HG03520 (cell line): ENCODE measurements around the gene MAP6.
"Not testable (repeated sequence)": the region's sequence is repeated elsewhere in the genome, so short reads cannot be mapped to it uniquely, and the experiment has no call there.

Source experiments
- ATAC-seq: cut with Tn5 transposase; IDR thresholded peaks from one replicate; pipeline ENCODE4 v1.9.1; 2021; ENCODE audit warnings: mild to moderate bottlenecking, moderate library complexity; ENCODE audit not compliant: unreplicated experiment

MAP6 gene

DNA sequence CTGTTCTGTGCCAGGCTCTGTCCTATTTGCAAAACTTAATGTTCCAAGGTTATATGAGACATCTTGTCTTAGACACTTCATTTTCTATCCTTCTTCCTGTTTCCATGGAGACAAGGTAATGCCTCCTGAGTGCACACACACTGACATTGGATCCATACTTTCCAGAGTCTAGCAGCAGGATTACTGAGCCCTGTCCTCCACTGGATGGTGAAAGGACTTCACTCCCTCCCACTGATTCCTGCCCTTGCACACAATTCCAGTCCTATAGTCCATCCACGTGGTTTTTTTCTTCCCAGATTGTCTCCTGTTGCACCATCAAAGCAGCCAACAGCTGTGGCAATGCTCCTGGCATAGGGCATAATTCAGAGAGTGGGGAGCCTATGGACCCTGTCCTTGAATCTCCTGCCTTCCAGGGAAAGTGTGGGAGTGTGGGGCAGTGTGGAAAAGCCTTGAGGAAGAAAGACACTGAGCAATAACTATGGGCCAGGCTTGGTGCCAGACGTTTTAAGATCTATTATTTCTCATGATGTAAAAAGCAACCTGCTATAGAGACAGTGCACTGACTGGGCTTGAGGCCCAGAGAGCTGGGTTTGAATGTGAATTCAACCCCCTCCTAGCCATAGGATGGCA, 75.4 kb downstream of the MAP6 start:
- ATAC-seq = no peak

DNA sequence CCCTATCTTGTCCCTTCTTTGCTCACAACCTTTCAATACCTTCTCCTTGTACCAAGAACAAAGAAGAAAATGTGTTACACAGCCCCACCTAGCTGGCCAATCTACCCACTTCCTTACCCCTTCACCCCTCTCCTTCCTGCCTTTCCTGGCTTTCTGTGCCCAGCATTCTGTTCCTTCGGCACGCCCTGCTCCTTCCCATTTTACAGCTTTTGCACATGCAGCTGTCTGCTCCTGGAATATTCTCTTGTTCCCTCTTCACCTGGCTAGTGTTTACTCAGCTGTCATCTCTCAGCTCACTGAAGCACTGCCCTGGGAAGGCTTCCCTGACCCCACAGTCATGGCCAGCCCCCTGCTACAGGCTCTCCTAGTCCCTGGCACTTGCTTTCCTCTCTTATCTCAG, 76.1 kb downstream of the MAP6 start:
- ATAC-seq = no peak

DNA sequence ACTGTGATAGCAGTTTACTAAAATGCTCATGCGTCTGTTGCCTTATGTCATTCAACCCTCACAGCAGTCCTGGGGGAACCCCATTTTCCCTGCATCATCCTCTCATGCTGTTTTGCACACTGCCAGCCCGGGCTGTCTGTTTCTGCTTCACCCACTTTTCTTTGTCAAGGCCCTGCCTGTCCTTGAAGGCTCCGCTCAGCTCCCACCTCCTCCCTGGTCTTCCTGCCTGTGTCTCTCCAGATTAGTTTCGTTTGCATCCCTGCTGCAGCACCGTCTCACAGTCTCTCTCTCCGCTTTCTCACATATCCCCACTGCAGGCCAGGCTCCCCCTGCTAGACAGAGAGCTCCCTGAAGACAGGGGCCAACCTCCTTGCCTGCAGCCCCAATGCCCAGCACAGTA, 76.9 kb downstream of the MAP6 start:
- no peak for ATAC-seq

DNA sequence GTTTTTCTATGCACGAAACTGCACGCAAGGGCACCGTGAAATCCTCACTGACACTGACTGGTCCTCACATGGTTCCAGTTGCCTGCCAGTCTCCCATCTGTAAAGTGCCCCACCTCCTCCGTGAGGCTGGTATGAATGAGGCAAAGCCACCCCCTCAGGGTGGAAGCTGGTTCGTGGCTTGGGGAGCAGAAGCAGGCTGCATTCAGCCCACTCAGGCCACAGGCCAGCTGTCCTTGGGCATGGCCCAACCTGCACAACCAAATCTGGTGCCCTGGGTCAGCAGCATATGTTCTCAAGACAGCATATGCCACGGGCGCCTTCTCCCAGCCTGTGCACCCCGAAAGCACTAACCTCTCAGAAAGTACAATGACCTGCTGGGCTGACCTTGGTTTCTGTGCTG, 77.5 kb downstream of the MAP6 start:
- ATAC-seq = no peak

DNA sequence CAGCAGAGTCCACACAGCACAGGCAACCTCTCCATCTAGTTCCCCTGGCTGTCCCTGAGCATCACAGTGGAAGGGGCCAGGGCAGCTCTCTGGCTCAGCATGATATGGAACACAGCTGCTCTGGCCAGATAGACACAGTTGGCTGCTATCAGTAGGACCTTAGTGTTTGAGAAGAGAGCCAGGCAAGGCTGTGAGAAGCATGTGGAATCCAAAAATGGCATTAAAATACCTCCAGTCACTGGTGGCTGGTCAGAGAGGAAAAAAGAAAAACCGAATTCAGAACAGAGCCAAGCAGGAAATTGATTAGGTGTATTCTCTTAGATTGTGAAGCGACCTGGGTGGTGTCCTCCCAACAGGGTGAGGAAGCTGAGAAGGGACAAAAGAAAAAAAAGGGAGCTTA, 78.9 kb downstream of the MAP6 start:
- no peak for ATAC-seq

DNA sequence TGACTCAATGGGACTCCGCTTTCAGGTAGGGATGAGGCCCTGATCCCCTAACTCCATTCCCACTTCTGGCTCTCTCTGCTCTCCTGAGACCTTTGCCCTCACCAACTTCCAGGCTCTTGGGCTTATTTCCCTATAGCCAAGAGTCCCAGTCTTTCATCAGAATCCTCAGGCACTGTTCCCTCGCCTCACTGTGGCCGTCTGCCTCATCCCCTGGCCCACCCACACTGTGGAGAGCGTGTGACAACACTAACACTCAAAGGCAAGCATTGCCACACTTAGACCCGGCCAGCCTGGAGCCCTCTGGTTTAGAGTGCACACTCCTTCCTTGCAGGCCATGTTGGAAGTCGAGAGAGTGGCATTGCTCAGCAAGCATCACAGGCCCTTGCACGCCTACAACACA, 79.8 kb downstream of the MAP6 start:
- ATAC-seq = no peak

DNA sequence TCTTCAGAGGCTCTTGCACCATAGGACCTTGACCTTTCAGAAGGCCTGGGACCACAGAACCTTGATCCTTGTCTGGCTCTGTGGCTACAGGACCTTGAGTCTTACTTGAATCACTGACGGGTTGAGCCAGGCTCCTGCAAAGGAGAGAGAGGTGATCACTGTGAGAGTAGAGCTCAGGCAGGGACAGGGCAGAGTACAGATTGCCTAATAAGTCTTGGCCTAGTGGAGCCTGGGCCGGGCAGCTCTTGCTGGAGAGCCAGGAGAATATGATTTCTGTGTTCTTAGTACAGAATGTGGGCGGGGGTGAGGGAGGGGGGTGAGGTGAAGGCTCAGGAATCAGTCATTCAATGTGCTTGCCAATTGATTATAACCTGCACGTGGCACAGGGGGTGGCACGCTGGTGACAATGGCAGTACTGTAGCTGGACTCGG, 80.8 kb downstream of the MAP6 start:
- no peak for ATAC-seq

DNA sequence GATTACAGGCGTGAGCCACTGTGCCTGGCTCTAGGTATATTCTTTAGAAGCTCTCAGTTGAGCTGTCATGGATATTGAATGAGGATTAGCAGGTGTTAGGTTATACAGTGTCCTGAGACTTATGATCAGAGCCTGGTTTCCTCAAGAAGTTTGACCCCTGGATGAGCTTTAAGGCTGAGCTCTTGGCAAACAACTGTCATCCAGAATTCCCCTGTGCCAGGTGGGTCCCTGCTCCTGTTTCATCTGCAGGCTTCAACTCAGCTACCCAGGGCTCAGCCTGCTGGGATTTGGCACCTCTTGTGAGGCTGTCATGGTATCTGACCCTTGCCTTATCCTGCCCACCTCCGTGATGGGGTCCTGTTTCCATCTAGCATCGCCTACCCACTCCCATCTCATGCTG, 82.4 kb downstream of the MAP6 start:
- no peak for ATAC-seq

DNA sequence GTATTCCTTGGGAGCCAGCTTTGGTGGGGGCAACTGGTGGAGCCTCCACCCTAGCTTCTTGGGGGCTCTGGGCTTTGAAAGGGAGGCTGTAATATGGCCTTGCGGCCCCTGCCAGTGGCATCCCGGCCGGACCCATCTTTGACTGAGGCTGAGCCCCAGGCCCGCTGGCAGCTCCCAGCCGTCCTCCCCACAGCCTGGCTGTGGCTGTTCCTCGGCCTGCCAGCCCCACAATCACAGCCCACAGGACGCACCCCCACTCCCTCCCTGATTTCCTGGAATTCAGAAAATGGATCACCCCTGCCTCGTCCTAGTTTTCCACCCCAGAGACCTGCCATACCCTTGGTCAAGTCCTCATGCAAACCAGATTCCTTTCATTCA, 83.6 kb downstream of the MAP6 start:
- ATAC-seq = no peak

DNA sequence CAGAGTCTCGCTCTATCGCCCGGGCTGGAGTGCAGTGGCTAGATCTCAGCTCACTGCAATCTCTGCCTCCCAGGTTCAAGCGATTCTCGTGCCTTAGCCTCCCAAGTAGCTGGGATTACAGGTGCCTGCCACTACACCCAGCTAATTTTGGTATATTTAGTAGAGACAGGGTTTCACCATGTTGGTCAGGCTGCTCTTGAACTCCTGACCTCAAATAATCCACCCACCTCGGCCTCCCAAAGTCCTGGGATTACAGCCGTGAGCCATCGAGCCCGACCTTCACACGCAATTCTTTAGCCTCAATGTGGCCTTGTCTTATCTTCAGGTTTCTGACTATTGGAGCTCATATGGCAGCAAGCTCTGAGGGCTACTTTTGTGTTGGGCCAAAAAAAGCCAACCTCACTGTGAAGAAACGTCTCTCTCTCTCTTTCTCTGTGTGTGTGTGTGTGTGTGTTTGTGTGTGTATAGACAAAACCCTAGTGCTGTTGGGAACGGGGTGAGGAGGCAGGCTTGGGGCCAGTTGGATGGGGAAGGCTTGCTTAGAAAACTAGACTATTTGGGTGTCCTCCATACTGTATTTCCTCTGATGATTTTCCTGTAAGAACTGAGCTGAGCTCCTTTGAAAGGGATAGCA, 84.1 kb downstream of the MAP6 start:
- ATAC-seq = not testable (repeated sequence)

DNA sequence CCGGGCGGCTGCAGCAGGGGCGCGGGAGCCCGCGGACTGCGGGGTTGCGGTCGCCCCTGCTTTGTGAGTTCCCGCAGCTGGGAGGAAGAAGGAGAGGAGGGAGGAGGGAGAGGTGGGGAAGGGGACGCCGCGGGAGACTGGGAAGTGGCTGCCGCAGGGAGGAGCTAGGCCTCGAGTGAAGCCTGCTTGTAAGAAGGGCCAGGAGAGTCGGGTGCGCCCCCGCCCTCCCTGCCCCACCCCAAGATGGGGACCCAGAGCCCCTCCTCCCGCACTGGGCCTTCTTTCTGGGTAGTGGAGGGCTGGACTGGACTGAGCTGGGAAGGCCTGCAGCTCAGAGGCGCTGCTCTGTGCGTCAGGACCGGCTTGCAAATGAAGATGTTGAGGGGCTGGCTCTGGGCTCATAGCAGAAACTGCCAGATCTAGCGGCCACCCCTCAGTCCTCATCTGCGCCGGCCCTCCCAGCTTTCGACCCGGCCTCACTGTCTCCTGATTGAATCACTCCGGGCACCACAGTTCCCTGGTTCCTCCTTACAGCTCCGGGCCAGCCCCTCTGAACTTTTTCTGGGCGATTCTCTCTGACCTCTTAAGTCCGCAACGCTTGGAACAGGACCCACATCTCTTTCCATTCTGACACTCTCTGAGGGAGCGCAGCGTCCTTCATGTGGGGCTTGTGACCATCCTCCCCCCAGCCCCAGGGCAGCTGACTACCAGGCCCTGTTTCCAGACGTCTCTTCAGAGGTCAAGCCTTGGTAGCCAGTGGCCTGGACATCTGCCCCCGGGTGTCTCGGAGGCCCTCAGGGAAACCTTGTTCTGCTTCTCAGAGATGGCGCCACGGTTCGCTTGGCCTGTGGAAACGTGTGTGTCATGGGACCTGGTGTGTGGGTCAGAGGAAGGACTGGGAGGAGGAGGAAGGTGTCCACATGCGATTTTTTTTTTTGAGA, 84.8 kb downstream of the MAP6 start:
- ATAC-seq = no peak

DNA sequence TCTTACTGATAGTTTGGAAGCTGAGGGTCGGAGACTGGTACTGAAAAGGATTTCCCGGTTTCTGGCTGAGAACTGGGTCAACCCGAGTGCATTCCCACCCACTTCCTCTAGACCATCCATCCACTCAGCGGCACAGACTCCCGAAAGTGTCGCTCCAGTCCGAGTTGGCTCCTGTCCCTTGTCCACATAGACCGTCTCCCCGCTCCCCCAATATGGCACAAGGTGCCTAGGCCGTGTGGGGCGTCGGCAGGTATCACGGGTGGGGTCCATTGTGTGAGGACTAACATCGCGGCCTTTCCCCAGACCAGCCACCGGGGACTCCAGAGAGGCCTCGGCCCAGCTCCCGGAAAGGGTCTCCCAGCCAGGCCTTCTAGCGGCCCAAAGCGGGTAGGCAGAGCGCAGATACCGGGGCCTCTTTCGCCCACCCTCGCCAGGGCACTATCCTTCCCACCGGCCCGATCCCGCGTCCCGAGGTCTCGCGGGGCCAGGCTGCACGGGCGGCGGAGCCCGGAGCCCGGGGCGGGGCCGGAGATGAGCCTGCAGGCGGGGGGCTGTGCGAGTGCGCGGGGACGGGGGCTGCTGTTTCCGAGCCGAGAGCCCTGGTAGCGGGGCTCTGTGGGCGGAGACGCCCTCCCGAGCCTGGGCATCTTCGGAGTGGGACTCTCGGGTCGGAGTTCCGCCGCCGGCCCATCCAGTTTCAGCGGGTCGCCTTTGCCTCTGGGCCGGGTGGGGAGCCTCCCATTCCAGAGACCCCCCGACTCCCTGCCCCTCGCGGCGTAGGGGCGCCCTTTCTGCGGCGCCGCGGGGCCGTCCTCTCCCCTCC, 85.7 kb downstream of the MAP6 start:
- peak; percentile 69 for ATAC-seq

DNA sequence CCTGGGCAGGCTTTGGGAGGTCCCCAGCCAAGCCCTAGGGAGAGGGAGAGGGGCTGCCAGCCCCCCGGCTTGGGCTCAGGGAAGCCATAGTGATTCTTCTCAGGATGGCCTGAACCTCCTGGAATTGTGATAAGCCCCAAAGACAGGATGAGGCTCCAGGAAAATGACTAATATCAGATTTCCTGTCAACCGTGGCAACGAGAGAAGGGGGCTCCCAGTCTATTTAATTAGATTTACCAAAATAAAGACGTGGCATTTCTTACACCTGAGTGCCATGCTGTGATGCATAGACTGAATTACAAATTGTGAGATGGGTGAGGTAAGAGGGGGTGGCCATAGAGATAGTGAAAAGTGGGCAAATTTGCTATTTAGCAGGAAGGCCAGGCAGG, 86.3 kb downstream of the MAP6 start:
- ATAC-seq = no peak

DNA sequence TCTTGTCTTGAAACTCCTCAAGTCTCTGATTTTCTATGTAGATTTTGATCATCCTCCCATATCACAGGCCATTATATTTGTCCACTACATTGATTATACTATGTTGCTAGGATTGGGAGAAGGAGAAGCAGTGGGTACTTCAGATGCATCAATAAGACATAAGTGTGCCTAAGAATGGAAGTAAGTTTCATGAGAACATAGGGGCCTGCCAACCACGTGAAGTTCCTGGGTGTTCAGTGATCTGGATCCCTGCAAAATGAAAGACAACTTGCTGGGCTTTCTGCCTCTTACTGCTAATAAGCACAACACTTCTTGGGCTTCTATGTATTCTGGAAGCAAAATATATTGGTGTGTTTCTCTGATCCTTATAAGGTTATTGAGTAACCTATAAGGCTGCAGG, 89.0 kb downstream of the MAP6 start:
- no peak for ATAC-seq

DNA sequence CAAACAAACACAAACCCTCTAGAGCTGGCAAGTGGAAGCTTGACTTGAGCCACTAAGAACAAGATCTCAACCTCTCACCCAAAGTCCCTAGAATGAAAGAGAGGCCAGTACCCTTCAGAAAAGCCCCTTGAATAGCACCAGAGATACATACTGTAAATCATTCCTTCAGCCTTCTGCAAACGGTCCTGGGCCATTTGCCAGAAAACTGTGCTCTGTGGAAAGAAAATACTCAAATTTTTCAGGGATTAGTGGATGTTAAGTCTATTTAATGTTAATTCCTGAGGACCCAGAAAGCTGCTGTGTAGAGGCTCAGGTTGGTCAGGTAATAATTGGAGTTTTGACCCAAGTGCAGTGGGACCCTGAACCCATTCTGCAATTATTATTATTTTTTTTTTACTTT, 89.9 kb downstream of the MAP6 start:
- ATAC-seq = no peak

DNA sequence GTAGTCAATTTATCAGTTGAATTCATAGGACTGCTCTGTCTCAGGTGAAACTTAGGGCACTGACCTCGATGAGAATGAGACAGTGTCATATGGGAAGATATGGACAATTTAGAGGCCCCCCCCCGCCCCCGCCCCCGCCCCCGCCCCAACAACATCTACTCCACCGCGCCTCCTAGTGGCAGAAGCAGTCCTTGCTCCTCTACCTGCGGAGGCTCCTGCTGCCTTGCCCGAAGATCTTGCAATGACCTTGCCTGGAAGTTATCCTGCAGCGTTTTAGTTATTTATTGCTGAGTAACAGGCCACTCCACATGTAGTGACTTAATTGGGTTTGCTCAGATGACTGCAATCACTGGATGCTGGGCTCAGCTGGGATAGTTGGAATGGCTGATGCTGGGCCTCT, 91.6 kb downstream of the MAP6 start:
- ATAC-seq = no peak

DNA sequence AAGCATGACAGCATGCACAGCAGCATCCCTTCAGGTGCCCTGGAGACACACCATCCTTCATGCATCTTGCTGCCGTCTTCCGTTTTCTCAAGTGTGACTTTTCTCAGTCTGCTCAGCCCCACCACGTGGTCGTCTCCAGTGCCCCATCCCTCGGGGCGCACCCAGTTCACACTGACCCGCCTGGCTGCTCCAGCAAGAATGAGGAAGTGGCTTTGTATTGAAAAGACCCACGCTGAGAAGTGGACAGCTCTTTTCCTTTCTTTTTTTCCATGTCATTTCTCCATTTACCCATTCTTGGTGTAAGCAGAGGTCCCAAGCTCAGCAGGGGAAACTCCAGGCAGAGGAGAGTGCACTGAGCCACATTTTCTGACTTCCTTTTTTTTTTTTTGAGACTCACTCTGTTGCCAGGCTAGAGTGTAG, 92.3 kb downstream of the MAP6 start:
- ATAC-seq = no peak

DNA sequence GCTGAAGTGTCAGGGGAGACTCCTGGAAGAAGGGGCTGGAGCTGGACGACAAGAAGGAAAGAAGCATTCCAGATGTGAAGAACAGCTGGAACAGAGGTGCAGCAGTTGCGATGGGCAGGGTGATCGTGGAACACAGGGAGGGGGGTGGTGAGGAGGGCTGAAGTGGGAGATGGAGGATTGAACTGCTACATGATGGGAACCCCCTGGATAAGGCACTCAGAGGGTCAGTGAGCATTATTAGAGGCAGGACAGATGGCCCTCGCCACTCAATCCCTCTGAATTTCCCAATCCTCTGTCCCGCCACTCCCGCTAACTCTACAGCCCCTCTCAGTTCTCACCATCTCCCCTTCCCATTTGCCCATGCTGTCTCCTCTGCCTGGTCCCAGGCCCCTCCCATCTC, 92.8 kb downstream of the MAP6 start:
- ATAC-seq = no peak

DNA sequence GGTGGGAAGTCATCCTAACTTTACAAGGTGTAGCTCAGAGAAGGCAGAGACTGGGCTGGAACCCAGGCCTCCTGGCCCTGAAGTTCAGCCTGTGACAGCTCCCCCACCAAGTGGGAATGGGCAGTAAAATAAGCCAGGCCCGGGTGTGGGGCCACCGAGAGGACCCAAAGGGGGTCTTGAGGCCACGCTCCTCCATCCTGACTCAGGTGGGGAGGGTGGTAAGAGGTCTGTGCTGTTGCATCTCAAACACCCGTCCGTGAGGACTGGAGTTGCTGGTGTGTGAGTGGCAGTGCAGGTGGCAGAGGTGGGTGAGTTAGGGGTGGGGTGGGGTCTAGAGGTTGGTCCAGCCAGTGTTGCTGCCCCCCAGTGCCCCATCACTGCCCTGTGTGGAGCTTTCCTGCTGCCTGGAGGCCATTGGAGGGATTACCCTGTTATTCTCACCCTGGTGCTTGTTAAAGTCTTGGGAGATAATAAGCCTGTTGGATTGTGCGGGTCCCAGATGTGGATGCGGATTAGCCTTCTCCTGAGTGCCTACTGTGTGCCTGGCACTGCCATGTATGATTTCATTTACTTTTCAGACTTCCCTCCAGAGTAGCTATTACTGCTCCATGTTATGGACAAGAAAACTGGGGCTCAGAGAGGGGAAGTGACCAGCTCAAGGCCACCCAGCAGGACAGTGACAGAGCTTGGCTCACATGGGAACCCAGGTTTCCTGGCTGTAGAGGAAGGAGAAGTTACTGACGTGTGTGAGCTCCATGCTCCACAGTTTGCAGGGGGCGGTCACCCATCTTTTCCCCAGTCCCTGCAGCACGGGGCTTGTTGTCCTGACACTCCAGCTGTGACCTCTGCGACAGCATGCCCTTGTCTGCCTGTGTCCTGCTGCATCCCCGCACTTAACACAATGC, 93.9 kb downstream of the MAP6 start:
- ATAC-seq = no peak

DNA sequence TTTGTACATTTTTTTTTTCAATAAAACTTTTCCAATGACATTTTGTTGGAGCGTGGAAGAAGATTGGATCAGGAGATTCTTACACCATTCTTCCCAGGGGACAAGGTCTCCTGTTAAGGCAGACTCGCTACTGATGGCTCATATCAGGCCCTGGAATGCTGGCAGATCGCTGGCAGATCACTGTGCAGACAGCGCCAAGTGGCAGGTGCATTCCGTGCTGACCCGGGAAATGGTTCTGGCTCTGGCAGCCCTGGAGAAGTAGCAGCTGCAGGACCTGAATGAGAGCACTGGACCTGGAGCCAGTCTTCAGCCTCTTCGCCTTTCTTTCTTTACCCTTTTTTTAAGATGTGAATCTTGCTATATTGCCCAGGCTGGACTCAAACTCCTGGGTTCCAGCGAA, 96.1 kb downstream of the MAP6 start:
- no peak for ATAC-seq
